OCI-LY1 (cell line): ENCODE measurements around the gene ZNF778.

Source experiments
- H2AFZ ChIP-seq: fragments of 200-600 bp; sonication (generic), shearing (Covaris generic); 2 replicates; pipeline ENCODE4 v1.6.0; 2014; ENCODE audit warnings: antibody characterized with exemption, mild to moderate bottlenecking, low read length
- H3F3A ChIP-seq: fragments of 200-600 bp; sonication (generic), shearing (Covaris generic); 2 replicates; pipeline ENCODE4 v1.6.0; 2014; ENCODE audit warnings: mild to moderate bottlenecking, antibody characterized with exemption, low read length, moderate library complexity; ENCODE audit not compliant: insufficient read depth
- H3K27ac ChIP-seq: fragments of 200-600 bp; sonication (generic); 2 replicates; pipeline ENCODE4 v1.5.1; 2014; ENCODE audit warnings: low read length, mixed run types, mild to moderate bottlenecking, low read depth; ENCODE audit not compliant: poor library complexity, severe bottlenecking
- H3K27me3 ChIP-seq: fragments of 200-600 bp; sonication (generic); 2 replicates; pipeline ENCODE4 v1.6.0; 2014; ENCODE audit warnings: antibody characterized with exemption, mild to moderate bottlenecking, low read length, moderate library complexity; ENCODE audit not compliant: insufficient read depth
- H3K36me3 ChIP-seq: fragments of 200-600 bp; sonication (generic); 2 replicates; pipeline ENCODE4 v1.6.1; 2014; ENCODE audit warnings: mild to moderate bottlenecking, antibody characterized with exemption, low read length, moderate library complexity, mixed read lengths; ENCODE audit not compliant: insufficient read depth
- H3K4me1 ChIP-seq: fragments of 200-600 bp; sonication (generic); 2 replicates; pipeline ENCODE4 v1.5.1; 2014; ENCODE audit warnings: mild to moderate bottlenecking, low read length, moderate library complexity; ENCODE audit not compliant: insufficient read depth, severe bottlenecking
- H3K4me2 ChIP-seq: fragments of 200-600 bp; sonication (generic), shearing (Covaris generic); 2 replicates; pipeline ENCODE4 v1.6.1; 2014; ENCODE audit warnings: low read length
- H3K4me3 ChIP-seq: fragments of 200-600 bp; sonication (generic); 2 replicates; pipeline ENCODE4 v1.5.1; 2014; ENCODE audit warnings: low read length, low read depth, mild to moderate bottlenecking, mixed read lengths; ENCODE audit not compliant: poor library complexity, severe bottlenecking
- H3K79me2 ChIP-seq: fragments of 200-600 bp; shearing (Covaris generic); 2 replicates; pipeline ENCODE4 v1.6.1; 2016; ENCODE audit warnings: mixed run types, low read length, mixed read lengths; ENCODE audit not compliant: insufficient read depth
- H3K9ac ChIP-seq: fragments of 200-600 bp; sonication (generic), shearing (Covaris generic); 2 replicates; pipeline ENCODE4 v1.6.1; 2014; ENCODE audit warnings: mild to moderate bottlenecking, low read length, mixed read lengths
- H3K9me2 ChIP-seq: fragments of 200-600 bp; sonication (generic), shearing (Covaris generic); 2 replicates; pipeline ENCODE4 v1.6.1; 2014; ENCODE audit warnings: low read depth, mild to moderate bottlenecking, low read length, mixed read lengths
- H3K9me3 ChIP-seq: fragments of 200-600 bp; shearing (Covaris generic); 2 replicates; pipeline ENCODE4 v1.6.1; 2014; ENCODE audit warnings: low read length, mixed read lengths
- H4K20me1 ChIP-seq: fragments of 200-600 bp; sonication (generic), shearing (Covaris generic); 2 replicates; pipeline ENCODE4 v1.6.0; 2016; ENCODE audit warnings: mild to moderate bottlenecking, low read length; ENCODE audit not compliant: insufficient read depth
- EZH2 ChIP-seq: fragments of 200-600 bp; sonication (generic), shearing (Covaris generic); IDR thresholded peaks from 2 replicates; pipeline ENCODE4 v1.8.0; 2017; ENCODE audit warnings: borderline replicate concordance, mixed run types, mild to moderate bottlenecking, antibody characterized with exemption, low read length, moderate library complexity, mixed read lengths
- TF ChIP-seq, protein P1 (sequence below): fragments of 200-600 bp; sonication (generic), shearing (Covaris generic); IDR thresholded peaks from 2 replicates; pipeline ENCODE4 v1.5.1; 2017; ENCODE audit warnings: mild to moderate bottlenecking, antibody characterized with exemption, low read length, moderate library complexity, mixed read lengths

ZNF778 gene

DNA sequence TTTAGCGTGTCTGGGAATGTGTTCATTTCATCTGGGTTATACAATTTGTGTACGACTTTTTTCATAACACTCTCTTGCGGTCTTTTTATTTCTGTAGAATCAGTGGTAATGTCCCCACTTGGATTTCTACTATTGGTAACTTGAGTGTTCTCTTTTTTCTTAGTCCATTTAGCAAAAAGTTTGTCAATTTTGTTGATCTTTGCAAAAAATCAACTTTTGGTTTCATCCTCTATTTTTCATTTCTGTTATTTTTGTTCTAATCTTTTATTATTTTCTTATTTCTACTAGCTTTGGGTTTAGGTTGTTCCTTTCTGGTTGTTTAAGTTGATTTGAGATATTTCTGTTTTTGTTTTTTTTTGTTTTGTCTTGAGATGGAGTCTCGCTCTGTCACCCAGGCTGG lies 9.5 kb upstream of the ZNF778 start:
- no peak overlapping the region for H3K4me3 ChIP-seq
- H3K9me3 ChIP-seq: no peaks in the 10 kb centered on the region

GRCh38 chr16:89209522-89210044 lies 7.9 kb upstream of the ZNF778 start:
- Histone ChIP-seq H2AFZ (no peak overlapping the region), H3K27ac (no peak overlapping the region), H3K4me1 (no peaks in the 10 kb centered on the region), H3K9me2 (no peaks in the 10 kb centered on the region), H3K36me3 (no peaks in the 10 kb centered on the region), H4K20me1 (no peaks in the 10 kb centered on the region), H3K4me2 (no peak overlapping the region), H3K79me2 (no peaks in the 10 kb centered on the region), H3K4me3 (no peak overlapping the region), H3K9ac (no peak overlapping the region), H3F3A (no peaks in the 10 kb centered on the region), H3K9me3 (no peaks in the 10 kb centered on the region), H3K27me3 (no peaks in the 10 kb centered on the region; the same call in 1 of the 2 replicates)
- no peak for TF ChIP-seq EZH2
- TF ChIP-seq, protein P1, sequence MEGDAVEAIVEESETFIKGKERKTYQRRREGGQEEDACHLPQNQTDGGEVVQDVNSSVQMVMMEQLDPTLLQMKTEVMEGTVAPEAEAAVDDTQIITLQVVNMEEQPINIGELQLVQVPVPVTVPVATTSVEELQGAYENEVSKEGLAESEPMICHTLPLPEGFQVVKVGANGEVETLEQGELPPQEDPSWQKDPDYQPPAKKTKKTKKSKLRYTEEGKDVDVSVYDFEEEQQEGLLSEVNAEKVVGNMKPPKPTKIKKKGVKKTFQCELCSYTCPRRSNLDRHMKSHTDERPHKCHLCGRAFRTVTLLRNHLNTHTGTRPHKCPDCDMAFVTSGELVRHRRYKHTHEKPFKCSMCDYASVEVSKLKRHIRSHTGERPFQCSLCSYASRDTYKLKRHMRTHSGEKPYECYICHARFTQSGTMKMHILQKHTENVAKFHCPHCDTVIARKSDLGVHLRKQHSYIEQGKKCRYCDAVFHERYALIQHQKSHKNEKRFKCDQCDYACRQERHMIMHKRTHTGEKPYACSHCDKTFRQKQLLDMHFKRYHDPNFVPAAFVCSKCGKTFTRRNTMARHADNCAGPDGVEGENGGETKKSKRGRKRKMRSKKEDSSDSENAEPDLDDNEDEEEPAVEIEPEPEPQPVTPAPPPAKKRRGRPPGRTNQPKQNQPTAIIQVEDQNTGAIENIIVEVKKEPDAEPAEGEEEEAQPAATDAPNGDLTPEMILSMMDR: no peak

More for the DNA sequence above, 9.5 kb upstream of the ZNF778 start:
- Histone ChIP-seq H3K4me2 (no peak overlapping the region), H3F3A (no peaks in the 10 kb centered on the region), H3K79me2 (no peaks in the 10 kb centered on the region), H3K27ac (no peak overlapping the region), H2AFZ (no peak overlapping the region), H3K36me3 (no peaks in the 10 kb centered on the region), H4K20me1 (no peaks in the 10 kb centered on the region), H3K4me1 (no peaks in the 10 kb centered on the region), H3K9ac (no peak overlapping the region), H3K9me2 (no peaks in the 10 kb centered on the region), H3K27me3 (no peaks in the 10 kb centered on the region; the same call in 1 of the 2 replicates)
- TF ChIP-seq EZH2: no peak
- TF ChIP-seq, protein P1: no peak

- Histone ChIP-seq H3K36me3 (no peaks in the 10 kb centered on the region), H3K4me3 (no peak overlapping the region), H3K27me3 (no peaks in the 10 kb centered on the region; the same call in 1 of the 2 replicates), H2AFZ (no peak overlapping the region), H3K9me3 (no peaks in the 10 kb centered on the region), H3K27ac (no peak overlapping the region), H4K20me1 (no peaks in the 10 kb centered on the region), H3F3A (no peaks in the 10 kb centered on the region), H3K4me1 (no peaks in the 10 kb centered on the region), H3K79me2 (no peaks in the 10 kb centered on the region), H3K4me2 (no peak overlapping the region), H3K9me2 (no peaks in the 10 kb centered on the region), H3K9ac (no peak overlapping the region)
- TF ChIP-seq EZH2: no peak
- TF ChIP-seq, protein P1: no peak
These were observed 7.2 kb upstream of the ZNF778 start for GRCh38 chr16:89210165-89210903.
